Mucosa of gallbladder (tissue), 1 donor: ENCODE results near the gene ZNF607. TPM values are rescaled to one million over a fixed set of nuclear protein-coding genes. Genes with fewer than 3 reads are reported as not detected.
A peak's percentile ranks its signal among the peaks of the same experiment; 100 is the strongest.
"Not testable (repeated sequence)": the region's sequence is repeated elsewhere in the genome, so short reads cannot be mapped to it uniquely, and the experiment has no call there.

Source experiments
- DNase-seq: peaks from one replicate; pipeline ENCODE4 v3.0.0-alpha.2; 2020; ENCODE audit warnings: low spot score
- total RNA-seq: library from RNA; stranded (reverse); gene quantifications from one replicate; pipeline ENCODE4 v1.2.1, GENCODE V29; 2021
- donor health status: DM: no; HTN: no; CAD: no.

The ZNF607 gene
- total RNA-seq = 15.3 TPM

DNA sequence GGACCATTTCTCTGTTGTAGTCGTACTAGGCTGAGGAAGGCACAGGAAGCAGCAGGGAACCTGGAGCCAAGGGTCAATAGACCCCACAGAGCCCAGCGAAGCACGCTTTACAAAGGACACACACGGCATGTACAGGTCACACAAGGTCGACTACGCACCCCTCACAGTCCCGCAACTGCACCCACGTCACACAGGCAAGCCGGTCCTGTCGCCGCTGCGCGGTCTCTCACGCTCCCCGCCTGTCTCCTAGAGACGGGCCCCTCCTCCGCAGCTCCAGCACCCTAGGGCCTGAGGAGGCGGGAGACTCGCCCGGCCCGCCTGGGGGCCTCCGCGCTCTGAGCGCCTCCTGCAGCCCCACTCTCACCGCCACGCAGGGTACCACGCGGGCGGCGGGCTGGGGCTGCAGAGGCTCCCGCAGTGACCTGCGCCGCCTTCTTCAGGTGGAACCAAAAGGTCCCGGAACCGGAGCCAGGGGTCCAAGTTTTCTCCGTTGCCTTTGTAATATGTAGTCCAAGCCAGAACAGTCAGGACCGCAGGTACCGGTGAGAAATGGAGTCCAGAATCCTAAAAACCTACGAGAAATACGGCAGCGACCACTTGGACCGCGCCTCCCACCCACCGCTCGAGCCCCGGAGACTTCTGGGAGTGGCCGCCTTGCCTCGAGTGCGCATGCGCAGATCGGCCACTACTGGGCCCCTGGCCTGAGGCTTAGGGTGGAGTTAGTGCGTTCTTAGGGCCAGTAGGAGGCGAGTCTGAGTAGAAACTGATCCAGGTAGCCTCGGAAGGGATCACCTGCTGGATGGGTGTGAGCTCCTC is at the start of gene ZNF607:
Gene ZNF607 (minus strand): TSS at position 651 of the 816 bp plus-strand sequence. CDS start 8,143 bp downstream, outside the sequence.
- peak; percentile 92 for DNase-seq

DNA sequence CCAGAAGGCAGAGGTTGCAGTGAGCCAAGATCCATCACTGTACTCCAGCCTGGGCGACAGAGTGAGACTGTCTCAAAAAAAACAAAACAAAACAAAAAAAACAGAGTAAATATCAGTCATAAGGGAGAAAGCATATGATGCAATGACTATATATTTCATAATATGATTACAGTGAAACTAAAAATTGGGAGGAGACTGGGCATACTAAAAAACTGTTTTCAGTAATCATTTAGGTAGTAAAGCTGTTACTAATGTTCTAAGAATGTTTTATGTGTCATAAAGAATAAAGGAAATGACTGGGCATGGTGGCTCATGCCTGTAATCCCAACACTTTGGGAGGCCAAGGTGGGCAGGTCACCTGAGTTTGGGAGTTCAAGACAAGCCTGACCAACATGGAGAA is 43.9 kb upstream of the ZNF607 start:
- DNase-seq = no peak

DNA sequence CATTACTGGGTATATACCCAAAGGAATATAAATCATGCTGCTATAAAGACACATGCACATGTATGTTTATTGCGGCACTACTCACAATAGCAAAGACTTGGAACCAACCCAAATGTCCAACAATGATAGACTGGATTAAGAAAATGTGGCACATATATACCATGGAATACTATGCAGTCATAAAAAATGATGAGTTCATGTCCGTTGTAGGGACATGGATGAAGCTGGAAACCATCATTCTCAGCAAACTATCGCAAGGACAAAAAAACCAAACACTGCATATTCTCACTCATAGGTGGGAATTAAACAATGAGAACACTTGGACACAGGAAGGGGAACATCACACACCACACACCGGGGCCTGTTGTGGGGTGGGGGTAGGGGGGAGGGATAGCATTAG is 38.1 kb upstream of the ZNF607 start:
- DNase-seq = not testable (repeated sequence)

DNA sequence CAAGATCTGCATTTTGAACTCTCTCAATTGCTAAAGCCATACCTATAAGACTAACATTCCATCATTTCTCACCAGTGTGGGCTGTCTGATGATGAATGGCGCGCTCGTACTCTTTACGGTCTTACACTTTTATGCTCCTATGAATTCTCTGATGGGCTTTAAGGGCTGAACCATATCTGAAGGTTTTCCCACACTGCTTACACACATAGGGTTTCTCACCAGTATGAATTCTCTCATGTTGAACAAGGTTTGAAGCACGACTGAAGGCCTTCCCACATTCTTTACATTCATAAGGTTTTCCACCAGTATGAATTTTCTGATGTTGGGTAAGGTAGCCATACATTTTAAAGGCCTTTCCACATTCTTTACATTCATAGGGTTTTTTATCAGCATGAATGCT is 18.8 kb upstream of the ZNF607 start:
- DNase-seq = no peak

DNA sequence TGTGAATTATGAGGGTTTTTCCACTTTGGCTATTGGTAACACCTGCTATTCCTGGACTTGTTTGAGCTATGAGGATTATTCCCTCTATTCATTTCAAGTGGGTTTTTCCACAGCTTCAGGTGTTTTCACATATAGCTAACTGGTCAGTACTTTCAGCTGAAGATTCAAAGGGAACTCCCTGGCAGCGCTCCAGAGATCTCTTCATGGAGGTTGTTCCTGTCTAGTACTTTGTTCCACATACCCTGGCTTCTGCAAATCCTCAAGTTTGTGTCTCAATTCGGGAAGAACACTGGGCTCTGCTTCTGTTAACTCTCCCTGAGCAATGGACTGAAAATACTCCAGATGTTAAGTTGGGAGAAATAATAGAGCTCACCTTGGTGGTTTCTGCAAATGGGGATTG is 5.6 kb upstream of the ZNF607 start:
- DNase-seq = no peak

DNA sequence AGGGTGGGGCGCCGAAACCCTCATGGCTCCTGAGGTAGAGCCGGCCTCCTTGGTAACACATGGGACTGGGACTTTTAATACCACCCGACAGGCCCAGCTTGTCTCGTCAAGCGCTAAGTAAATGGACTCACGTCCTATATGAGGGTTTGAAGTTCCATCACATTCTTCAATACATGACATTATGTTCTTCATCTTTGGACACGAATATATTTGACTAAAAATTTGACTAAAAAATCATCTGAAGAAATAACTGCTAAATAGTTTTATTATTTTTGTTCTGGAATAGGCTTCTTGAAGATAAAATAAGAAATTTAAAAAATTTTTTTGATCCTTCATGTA is 335 bp upstream of the ZNF607 start:
- DNase-seq = no peak

DNA sequence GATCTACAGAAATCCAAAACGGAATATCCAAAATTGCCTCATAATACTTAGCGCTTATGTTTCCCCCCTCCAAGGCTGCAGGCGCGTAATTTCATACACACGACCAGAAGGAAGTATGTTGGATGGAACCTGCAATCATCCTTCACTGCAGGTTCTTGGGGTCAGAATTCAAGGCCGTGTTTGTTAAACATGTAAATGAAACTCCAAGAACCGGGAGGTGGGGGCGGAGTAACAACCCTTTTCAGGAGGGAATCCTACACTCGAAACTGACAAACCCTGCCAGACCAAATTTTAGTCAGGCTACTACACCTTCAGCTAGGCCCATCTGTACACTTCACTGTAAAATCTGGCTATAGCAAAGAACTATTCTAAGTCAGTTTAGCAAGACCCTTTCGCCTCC is 1.3 kb downstream of the ZNF607 start:
- DNase-seq = no peak

DNA sequence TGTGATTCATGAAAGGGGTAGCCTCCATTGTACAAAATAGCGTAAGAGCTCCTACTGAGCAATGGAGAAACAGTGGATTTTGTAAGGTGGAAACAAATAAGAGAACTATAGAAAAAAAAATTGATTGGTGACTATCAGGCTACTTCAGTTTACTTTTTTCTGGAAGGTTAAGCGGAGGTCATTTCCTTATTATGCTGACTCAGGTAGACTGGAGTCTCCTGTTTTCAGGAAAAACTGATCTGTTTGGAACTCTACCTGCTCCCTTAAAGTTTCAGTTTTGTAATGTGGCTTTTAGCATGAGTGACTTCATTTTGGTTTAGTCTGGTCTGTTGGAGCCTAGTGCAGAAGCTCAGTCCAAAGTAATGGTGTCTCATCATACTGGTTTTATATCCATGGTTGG is 3.4 kb downstream of the ZNF607 start:
- no peak for DNase-seq

DNA sequence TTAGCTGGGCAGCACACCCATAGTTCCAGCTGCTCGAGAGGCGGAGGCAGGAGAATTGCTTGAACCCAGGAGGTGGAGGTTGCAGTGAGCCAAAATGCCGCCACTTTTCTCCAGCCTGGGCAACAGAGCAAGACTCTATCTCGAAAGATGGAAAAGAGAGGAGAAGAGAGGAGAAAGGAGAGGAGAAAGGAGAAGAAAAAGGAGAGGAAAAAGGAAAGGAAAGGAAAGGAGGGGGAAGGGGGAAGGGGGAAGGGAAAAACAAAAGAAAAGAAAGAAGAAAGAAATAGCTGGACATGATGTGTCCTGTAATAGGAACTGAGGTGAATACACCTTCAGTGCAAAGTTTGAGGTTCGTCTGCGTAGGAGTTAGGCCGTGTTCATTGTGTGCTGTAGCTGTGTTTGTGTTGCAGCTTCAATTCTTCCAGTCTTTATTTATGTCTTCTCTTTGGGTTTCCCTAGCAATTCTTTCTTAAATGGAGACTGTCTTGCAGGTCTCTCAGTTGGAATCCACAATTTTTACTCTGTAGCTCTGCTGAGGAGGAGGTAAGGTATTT is 13.4 kb downstream of the ZNF607 start:
- DNase-seq = no peak

DNA sequence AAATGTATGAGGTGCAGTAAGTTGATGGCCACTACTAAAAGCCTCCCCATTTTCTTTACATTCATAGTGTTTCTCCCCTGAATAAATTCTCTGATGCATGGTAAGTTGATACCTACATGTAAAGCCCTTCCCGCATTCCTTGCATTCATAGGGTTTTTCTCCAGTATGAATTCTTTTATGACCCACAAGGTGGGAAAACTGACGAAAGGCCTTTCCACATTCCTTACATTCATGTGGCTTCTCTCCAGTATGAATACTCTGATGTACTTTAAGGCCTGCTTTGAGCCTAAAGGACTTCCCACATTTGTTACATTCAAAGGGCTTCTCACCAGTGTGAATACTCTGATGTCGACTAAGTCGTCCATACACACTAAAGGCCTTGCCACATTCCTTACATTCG is 20.5 kb downstream of the ZNF607 start:
- DNase-seq = no peak

DNA sequence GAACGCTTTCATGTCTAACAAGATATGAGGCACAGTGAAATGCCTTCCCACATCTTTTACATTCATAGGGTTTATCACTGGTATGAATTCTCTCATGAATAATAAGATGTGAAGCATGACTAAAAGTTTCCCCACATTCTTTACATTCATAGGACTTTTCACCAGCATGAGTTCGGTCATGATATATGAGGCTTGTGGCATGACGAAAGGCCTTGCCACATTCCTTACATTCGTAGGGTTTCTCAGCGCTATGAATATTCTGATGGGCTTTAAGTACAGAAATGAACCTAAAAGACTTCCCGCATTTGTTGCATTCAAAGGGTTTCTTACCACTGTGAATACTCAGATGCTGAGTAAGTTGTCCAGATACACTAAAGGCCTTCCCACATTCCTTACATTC is 21.3 kb downstream of the ZNF607 start:
- DNase-seq = no peak

DNA sequence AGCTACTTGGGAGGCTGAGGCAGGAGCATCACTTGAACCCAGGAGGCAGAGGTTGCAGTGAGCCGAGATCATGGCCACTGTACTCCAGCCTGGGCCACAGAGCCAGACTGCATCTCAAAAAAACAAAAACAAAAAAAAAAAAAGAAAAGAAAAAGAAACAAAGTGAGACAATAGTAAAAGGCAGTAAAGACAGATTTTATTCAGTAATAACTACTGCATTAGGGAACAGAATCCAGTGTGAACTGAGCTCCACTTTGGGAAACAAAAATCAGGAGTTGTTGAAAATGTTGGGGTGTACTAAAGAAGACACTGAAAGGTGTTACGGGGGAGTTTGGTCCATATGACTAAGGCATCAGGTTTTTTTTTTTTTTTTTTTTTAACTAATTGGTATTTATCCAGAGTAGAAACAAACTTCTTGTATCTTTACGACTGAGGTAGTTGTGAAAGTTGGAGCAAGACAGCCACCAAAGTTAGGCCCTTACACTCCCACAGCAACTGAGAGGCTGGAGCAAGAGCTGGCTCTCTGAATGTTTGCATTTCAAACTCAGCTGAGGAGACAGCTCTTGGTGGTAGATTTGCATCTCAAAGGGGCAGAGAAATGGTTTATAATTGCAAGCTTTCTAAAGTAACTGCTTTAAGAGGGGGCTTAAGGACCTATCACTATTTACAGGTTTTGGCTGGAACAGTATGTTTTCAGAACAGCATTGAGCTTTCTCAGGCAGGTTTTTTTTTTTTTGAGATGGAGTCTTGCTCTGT is 24.2 kb downstream of the ZNF607 start:
- no peak for DNase-seq

DNA sequence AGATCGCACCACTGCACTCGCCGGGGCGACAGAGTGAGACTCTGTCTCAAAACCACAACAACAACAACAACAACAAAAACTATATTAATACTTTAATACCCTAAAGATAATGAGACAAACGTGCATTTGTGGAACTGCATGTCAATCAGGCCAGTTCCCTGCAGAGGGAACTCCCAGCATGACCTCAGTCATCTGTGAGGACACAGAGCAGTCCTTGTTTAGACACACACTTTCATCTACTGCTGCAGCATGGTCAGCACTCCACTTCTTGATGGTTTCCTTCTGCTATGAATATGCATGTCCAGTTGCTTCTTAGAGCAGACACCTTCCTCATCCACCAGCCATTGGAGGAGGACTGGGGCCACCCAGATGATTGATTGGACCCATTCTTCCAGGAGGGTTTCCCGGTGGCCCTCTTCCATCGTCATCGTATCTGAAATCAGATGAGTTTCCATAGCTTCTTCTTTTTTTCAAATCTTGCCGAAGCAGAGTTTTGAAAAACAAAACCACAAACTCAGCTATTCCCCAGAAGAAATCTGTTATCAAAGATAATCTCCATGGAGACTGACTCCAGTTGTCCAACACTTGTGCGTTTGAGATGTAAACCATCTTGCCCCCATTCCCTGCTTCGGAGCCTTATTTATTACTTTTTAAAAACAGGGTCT is 26.5 kb downstream of the ZNF607 start:
- DNase-seq = no peak

DNA sequence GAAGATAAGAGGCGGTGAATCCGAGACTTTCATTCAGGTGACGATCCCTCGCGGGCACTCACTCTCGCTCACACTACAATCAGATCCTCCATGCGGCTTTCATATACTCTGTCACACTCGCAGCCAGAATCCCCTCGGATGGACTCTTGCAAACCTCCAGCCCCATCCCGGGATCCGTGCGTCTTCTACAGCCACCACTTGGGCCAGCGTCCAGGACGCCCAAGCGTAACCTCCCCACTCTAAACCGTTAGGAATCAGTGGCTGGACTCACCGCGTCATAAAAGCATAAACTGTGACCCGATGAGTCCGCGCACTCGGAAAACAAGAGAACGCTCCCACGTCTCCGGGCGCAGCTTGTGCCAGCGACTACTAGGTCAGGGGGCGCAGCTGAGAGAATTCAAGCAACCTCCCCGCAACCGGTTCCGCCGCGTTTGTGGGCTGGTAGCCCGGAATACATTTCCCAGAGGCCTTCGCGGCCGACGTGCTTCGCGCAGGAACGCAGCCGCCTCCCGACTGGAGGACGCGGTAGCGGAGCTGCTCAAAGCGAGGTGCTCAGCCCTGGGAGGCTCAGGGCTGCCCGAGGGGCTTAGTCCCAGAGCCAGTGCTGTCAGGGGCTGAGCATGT is 27.6 kb downstream of the ZNF607 start:
- peak; percentile 77 for DNase-seq

DNA sequence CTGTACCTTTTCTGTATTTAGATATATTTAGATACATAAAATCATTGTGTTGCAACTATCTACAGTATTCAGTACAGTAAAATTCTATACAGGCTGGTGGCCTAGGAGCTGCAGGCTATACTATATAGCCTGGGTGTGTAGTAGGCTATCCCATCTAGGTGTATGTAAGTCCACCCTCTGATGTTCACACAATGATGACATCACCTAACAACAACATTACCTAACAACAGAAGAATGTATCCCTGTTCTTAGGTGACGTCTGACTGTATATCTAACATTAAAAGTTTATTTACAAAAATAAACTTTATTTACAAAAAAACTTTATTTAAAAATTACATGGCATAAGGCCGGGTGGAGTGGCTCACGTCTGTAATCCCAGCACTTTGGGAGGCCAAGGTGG is 36.0 kb downstream of the ZNF607 start:
- DNase-seq = no peak

DNA sequence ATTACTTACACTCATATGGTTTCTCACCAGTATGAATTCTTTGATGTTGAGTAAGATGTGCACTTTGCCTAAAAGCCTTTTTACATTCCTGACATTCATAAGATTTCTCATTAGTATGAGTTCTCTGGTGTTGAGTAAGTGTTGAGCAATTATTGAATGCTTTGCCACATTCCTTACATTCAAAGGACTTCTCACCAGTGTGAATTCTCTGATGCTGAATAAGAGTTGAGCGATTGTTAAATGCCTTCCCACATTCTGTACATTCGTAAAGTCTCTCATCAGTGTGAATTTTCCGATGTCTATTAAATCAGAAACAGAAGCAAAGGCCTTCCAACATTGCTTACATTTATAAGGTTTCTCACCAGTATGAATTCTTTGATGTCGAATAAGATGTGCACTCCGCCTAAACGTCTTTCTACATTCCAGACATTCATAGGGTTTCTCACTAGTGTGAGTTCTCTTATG is 50.1 kb downstream of the ZNF607 start:
- DNase-seq = no peak

DNA sequence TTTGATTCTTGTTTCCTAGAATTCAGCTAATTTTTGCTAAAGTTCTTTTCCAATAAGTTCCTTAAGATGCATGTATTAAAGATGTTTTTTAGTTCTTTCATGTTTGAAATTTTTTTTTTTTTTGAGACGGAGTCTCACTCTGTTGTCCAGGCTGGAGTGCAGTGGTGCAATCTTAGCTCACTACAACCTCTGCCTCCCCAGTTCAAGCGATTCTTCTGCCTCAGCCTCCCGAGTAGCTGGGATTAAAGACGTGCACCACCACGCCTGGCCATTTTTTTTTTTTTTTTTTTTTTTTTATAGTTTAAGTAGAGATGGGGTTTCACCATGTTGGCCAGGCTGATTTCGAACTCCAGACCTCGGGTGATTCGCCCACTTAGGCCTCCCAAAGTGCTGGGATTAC is 62.4 kb downstream of the ZNF607 start:
- DNase-seq = not testable (repeated sequence)

DNA sequence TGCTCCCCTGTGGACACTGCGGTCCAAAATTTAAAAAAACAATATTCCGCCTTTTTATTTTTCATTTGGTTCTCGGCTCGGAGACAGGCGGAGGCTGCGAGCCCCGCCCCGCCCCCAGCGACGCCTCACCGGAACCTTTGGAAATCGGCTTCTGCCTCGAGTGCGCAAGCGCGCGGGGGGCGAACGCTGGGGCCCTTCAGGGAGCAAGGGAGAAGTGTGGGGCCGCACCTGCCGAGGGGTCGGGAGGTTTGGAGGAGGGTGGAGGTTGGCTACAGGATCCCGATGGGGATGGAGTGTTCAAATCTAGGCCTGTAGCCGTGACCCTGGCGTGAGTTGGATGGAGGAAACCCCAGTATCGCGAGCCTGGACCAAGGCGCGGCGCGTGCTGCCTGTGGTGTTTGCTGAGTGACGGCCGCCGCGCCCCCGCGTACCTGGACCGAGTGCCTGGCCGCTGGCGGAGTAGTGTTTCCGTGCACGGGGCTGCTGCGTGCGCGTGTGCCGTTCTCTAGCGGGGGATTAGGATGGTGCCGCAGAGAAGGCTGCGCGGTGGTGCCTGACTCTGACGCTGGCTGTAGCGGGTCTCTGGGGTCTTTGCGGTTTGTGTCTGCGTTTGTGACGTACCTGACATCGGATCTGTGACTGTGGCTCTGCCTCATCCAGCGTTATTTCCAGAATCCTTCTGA is 63.7 kb downstream of the ZNF607 start:
- peak; percentile 85 for DNase-seq

DNA sequence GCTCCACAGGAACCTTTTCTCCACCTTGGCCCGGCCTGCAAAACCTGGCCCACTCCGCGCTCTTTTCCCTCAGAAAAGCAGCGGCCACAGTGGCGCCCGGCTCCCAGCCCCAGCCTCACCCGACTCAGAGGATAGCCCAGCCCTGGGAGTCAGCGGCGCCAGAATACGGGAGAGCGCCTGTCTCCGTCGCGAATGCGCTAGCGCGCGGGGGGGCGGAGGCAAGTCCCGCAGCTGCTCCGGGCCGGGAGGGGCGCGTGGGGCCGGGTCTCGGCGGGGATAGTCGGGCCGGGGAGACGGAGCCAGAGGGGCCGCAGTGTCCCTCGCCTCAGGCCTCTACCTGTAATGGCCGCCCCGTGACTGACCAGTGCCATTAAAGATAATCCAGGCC is 64.3 kb downstream of the ZNF607 start, which contains the start of gene ZFP30:
Gene ZFP30 (minus strand): TSS at position 165 of the 388 bp plus-strand sequence. CDS start 7,643 bp downstream, outside the sequence.
- peak; percentile 89 for DNase-seq

DNA sequence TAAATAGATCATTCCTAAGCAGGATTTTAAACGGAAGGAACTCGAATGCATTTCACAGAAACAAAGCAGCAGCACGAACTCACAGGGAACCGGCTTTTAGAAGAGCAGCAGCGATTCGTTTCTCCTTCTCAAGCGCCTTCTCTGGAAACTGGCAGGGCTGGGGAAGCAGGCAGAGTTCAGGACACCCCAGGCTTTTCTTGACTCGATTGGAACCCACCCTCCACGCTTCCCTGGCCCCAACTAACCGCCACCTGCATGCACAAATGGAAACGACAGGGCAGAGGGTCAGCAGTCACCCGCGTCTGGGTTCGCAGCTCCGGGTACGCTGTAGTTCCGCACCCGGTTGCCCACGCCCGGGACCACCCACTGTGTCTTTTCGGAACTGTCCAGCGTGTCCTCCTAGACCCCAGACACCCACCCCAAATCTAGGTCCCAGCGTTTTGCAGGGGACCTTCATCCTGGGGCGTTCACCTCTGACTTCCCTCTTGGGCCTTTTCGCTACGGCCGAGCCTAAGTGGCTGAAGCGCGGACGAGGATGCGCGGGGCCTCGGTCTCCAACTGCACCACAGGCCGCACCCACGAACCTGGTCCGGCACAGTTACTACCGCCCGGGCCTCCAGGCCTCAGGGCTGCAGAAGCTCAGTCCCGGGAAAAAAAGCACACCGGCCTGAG is 64.8 kb downstream of the ZNF607 start:
- DNase-seq = peak; percentile 11

DNA sequence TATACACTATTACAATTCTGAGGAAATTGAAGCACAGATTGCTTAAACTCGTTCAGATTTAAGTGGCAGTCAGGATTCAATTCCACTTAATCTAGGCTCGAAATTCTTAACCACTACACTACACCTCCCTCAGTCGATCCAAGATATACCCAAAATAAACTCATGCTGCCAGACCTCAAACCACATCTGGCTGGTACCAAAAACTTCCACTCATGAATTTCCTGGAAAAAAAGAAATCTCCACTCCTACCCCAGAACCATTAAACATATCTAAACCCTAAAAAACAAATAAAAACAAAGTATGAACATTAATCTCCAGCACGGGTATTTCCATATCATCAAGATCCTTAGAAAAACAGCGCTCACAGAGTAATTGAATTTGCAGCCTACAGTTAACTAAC is 65.4 kb downstream of the ZNF607 start:
- no peak for DNase-seq
